ENCODE data around the gene AVEN.
"Not testable (repeated sequence)": the region's sequence is repeated elsewhere in the genome, so short reads cannot be mapped to it uniquely, and the experiment has no call there.

The AVEN gene

GRCh38 chr15:33819499-33819898 lies 219.5 kb downstream of the AVEN start:
- H3K4me3 Mint-ChIP-seq; H3K27ac Mint-ChIP-seq (ENCODE audit: low read depth); H3K27me3 Mint-ChIP-seq; DNase-seq (ENCODE audit: low spot score in 2 of 2); ATAC-seq (replicated peaks; ENCODE audit: extremely low read depth, poor library complexity, severe bottlenecking); H3K4me1 Mint-ChIP-seq; H3K36me3 Mint-ChIP-seq (ENCODE audit: insufficient read depth); H3K9me3 Mint-ChIP-seq: not testable (repeated sequence)

Measured in central memory CD8-positive, alpha-beta T cell (primary cell).